Skin epidermis (tissue), 12 donors: ENCODE measurements around the gene HOXA11.

Source experiments
- H3K27ac ChIP-seq, 21 experiments: fragments of 200-600 bp; sonication (generic) in 11 of 21; one replicate each; pipeline ENCODE4 v1.5.0; 2020; ENCODE audit warnings: mild to moderate bottlenecking in 3 of 21, inconsistent platforms in 2 of 21, moderate library complexity in 2 of 21
- H3K4me3 ChIP-seq, 7 experiments: fragments of 200-600 bp; sonication (generic) in 2 of 7; one replicate each; pipeline ENCODE4 v1.5.0; 2020; ENCODE audit warnings: inconsistent platforms in 2 of 7, mild to moderate bottlenecking in 2 of 7, moderate library complexity in 1 of 7

Gene HOXA11

DNA sequence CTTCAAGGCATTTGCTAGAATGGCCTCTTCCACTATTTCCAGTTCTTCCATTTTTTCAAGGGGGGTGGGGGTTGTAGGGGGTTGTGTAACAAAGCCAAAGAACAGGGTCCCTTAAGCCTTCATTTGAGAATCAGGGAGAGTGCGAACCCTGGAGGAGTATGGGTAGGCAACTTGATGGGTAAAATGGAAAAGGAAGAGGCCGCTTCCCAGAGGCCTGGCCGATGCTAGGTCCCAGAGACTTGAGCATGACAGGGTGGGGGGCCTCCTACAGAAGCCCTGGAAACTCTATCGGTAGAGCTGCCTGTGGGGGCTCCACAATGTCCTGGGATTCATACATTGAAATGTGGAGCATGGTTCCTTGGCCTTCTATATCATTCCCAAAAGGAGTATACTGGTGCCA is 24.0 kb upstream of the HOXA11 start:
- H3K4me3 ChIP-seq: no peak overlapping the region
- H3K27ac ChIP-seq: no peak overlapping the region

DNA sequence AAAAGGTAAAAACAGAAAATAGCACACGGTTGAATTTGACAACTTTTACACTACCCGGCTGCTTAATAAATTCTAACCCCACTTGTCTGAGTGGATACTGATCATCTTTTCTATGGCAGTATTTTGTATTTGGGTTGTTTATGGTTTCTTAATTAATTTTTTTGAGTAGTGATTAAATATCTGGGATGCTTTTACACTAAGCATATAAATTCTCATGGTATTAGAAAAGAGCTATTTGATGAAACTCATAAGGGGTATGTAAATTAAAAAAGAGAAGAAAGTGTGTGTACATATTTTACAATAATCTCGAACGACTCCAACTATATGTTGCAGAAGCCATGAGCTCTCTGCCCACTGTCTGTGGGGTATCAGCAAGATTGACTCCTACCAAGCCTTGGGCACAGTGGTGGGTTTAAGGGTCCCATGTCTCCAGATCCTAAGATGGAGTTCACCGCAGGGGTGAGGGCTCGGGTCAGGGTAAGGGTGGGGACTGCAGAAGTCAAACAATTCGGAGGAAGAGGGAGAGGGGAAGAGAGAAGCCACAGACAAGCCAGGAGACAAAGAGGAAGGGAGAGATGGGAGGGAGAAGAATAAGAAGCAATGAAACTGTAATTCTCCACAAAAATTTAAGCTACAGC is 22.4 kb upstream of the HOXA11 start:
- Histone ChIP-seq H3K4me3 (no peak overlapping the region), H3K27ac (no peak overlapping the region)

DNA sequence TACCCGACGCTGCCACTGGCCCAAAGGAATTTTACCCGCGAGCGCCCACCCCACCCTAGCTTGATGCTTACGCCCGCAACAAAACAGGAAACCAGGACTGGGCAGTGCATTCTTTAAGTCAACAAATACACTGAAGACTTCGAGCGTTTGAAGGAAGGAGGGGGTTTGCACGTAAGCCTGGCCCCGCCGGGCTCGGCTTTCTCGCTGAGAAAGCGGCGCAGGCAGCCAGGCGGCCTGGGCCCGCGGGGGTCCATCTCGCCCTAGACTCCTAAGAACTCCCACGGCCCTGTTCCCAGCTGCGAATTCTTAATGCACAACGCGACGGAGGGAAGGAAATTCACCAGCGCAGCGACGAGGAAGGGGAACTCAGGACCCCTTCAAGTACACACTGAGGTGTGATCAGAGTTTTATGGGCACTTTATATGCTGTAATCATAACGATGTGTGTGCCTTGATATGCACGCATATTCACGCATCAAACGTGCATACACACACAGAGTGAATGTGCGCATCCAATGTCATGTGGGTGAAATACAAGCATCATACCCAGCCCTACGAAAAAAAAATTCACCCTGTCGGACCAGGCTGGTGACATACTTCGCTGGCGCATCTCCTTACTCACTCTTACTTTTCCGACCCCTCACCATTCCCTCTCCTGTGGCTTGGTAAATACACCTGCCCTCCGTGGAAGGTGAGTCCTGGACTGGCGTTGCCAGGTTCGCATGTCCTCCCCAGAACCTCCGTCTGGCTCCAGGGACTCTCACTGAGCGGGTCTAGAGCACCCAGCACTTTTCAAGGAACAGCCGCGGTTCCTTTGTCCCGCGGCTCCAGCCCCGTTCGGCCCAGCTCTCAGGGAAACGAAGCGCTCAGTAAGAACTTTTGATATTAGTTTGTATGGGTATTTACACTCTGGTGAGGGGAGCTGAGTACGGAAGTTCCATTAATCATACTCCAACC is 20.6 kb upstream of the HOXA11 start:
- peak overlapping the region in 1 of 7 experiments; percentile 9 for H3K4me3 ChIP-seq
- H3K27ac ChIP-seq: no peak overlapping the region

DNA sequence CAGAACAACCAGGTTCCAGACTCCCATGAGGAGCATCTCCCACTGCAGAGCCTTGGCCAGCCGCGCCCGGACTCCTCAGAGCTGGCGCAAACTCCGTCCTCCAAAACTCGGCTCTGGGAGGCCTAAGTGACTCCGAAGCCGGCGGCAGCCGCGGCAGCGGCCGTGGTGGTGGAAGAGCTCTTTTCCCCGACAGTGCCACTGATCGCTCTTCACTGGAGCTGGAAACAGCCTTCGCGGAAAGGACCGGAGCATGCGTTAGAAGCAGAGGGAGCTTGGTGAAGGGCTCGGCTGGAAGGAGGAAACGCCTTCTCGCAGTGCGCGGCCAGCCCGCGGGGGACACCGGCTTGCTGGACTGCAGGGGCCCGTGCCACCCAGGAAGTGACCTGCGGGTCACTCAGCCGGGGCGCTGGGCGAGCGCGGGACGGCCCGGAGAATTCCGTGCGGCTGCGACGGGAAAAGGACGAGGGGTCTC is 19.9 kb upstream of the HOXA11 start:
- peak overlapping the region in 1 of 7 experiments; percentile 9 for H3K4me3 ChIP-seq
- H3K27ac ChIP-seq: no peak overlapping the region

DNA sequence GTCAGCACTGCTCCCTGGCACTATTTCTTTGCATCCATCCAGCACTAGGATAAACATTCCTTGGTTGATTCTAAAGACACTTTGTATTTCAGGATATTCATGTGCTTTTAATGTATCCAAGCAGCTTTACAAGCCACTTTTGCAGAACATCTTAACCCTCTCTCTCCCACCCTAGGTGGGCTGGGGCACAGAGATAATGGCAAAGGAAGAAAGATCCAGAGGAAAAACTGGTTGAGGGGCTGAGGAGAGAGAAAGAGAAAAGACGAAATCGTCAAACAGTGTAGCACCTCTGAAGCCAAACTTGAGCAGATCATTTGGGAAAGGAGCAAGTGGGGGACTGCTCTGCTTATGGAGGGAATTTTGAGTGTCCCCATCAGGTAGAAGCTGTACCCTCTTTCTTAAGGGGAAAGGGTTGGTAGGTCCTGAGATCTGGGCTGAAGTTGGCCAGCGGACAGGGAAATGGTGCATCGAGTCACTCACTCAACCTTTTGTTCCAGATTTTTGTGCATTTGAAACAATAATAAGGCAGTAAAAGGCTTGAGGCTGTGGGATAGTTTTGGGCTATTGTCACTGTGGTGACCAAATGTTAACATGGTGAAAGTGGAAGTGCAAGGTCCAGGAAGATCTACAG is 19.0 kb upstream of the HOXA11 start:
- Histone ChIP-seq H3K27ac (no peak overlapping the region), H3K4me3 (no peak overlapping the region)

DNA sequence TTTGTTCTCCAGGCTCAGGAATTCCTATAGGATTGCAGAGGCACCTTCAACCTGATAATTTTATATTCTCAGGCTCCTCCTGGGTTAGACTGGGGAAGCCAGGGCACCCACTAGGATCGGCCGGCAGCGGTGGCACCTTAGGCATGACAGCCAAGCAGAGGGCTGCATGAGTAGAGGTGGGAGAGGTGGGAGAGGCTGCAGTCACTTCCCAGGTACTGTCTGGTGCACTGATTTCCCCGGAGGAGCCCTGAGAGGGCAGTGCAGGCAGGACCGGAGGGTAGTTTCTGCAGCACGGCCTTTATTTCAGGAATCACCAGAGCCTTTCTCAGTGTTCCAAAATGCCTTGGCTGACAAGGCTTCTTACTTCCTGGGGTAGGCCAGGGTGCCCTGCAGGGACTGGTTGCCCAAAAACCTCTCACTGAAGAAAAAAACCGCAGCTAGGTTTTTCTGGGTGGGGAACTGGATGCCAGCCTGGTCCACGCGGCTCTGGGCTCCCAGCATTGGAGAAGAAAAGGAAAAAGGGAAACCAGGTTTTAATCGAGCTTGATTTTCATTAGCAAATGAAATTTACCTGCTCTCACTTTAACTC is 18.4 kb upstream of the HOXA11 start:
- H3K27ac ChIP-seq: no peak overlapping the region
- no peak overlapping the region for H3K4me3 ChIP-seq

DNA sequence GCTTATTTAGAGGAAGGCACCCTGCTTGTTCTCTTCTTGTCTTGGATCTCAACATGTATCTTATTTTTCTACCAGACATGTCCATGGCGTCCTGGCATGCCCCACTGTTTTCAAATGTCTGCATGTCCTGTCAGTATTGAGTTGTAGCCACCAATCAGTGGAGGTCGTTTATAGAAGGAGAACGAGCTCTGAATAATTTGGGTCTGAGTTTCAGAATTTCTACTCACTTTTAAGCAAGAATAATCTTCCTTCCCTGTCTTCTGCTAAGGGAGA is 17.8 kb upstream of the HOXA11 start:
- Histone ChIP-seq H3K27ac (no peak overlapping the region), H3K4me3 (no peak overlapping the region)

DNA sequence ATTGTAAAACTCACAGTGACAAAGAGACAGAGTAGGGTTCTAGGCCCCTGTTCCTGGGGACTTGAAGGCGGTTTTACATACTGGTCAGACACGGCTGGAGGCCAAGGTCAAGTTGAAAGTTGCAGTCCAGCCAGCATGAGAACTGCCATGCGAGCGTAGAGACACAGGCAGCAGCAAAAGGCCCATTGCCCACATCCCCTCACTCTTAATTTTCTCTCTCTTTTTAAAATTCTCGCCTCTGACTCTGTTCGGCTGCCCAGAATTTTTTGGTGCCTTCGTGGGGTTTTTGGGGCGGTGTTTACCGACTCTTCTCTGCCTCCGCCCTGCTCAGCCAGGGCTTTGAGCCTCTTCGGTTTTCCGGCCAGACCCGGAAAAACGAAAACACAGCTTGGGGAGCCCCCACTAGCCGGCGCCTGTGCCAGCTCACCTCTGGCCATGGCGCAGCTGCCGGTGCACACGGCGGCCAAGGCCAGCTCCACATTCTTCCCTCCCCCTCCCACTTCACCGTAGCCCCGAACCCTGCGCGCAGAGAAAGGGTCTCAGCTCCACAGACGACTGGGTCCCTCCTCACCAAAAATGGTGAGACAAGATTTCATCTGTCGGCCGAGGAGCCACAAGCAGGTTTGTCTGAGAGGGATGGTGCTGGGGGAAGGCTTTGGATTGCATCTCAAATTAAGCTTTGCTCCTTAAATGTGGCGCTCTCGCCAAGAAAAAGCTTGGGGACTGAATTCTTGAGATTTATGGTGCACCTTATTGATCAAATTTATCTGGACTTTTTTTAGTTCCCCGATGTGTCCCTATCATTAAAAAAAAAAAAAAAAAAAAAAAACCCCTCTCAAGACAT is 17.2 kb upstream of the HOXA11 start:
- H3K4me3 ChIP-seq: no peak overlapping the region
- no peak overlapping the region for H3K27ac ChIP-seq

DNA sequence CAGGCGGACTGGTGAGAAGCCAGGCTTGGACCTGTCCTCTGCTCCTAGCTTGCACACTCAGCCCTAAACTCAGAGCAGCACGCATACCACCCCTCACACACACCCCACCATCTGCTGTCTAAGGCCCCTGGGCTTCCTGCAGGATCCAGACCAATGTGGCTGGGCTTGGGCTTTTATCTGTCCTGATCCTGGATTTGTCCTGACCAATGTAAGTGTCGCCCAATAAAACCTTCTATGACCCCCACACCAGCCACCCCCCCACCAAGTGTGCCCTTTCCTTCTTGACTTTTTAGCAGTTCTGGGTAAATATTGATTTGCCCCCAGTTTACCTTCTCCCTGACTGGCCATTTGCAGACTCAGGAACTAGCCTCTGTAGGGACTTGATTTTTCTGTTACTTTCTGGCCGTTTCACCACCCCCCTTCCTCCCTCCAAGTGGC is 16.6 kb upstream of the HOXA11 start:
- peak overlapping the region in 1 of 7 experiments; percentile 12 for H3K4me3 ChIP-seq
- no peak overlapping the region for H3K27ac ChIP-seq

DNA sequence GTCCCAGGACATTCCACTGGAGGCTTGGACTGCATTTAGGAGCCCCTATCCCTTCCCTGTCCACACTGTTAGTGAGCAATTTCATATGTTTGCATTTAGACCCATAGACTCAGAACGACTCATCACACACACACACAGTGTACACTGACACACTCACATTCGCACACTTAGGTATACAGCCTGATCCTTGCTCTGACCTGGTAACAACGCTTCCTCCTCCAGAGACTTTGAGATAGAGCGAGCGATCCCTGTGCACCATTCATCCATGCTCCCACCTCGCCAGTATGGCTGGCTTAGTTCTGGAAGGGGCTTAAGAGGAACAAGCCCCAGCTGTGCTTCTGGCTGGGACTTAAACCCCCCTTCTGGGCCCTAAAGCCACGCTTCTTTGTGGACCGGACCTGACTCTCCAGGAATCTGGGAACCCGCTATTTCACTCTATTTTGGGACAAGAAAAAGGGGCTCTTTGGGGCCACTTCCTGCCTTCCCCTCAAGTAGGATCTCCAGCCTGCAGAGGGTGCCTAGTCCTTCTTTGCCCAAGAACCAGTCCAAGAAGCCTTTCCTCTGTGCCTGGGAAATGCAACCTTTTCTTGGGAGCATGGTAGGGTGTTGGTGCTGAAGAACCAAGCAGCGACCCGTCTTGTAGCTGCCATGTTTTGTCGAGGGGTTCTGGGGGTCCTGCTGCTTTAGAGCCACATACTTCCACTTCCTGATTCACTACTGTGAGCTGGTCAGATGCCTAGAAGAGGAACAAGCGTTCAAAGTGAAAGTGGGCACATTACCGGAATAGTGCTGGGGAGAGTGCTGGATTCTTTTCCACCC is 15.9 kb upstream of the HOXA11 start:
- Histone ChIP-seq H3K27ac (no peak overlapping the region), H3K4me3 (peak overlapping the region in 4 of 7 experiments; percentile 26 to 42 (median 34))

DNA sequence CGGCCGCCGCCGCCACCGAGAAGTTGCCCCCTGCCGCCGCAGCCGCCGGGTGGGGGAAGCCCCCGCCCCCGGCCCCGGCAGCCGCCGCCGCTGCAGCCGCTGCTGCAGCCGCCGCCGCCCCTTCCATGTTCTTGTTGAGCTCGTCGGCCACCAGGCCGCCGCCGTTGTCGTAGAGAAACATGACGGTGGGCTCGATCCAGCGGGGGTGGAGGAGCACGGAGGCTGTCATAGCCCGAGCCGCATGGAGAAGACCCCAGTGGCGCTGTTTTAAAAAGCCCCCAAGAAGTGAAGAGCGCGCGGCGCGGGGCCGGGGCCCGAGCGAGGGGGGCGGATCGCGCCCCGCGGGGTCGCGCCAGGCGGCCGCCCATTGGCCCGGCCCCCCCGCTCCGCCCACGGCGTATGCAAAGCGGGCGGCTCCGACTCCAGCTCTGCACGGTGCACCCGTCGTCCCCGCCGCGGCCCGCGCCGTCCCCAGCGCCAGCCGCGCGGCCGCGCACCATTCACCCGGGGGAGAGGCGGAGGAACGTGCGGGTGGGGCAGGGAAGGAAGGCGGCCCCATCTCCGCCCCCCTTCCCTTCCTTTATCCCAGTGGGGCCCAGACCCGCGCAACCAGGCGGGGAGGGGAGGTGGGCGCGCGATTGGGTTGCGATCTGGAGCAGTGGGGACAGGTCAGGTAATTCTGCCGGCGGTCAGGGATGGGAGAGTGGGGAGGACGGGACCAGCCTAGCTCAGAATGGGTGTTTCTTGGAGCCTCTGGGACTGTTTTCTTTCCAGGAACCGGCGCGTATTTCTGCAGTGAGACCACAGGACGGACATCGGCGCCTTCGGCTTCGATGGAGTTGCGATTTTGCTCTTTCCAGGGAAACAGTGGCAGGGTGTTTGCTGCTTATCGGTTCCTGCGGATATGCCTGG is 15.1 kb upstream of the HOXA11 start, which contains the start of gene HOXA13:
Gene HOXA13 (minus strand): TSS at position 243 of the 912 bp plus-strand sequence. CDS start 14 bp downstream, at position 229.
- Histone ChIP-seq H3K4me3 (peak within 1 kb of the TSS; percentile 10 to 42 (median 31)), H3K27ac (peak within 1 kb of the TSS in 3 of 21 experiments; percentile 4 to 76 (median 34))

DNA sequence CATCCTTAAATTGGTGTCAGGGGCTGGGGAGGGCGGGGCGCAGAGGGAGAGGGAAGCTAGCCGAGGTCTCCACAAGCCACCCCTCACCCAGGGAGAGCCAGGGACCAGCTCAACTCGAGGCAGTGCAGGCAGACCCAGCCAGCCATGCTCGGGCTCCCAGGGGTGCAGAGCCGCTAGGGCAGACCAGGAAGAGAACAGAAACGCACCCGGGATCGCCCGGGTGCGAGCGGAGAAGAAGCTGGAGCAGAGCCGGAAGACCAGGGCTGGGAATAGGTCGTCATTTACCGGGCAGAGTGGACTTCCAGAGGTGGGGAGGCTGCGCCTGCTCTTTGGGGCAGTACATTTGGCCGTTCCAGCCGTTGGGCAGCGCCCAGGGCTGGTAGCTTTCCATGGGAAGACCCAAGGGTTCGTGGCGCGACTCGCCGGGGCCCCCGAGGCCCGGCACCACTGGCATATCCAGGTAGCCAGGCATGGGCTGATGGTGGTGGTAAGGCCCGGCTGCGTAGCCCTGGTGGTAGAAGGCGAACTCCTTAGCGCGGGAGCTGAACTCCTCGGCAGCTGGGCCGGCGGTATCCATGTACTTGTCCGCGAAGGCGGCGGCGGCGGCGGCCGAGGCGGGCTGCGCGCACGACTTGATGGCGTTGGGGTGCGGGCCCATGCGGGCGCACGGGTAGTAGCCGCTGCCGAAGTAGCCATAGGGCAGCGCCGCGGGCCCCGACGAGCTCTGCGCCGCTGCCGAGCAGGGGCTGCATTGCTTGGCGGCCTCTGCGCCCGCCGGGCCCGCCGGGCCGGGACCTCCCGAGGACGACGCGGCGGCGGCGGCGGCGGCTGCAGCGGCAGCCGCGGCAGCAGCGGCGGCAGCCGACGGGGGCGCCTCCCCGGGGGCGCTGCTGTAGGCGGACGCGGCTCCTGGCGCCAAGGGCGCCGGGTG is 14.1 kb upstream of the HOXA11 start:
- H3K4me3 ChIP-seq: peak overlapping the region in 5 of 7 experiments; percentile 10 to 42 (median 20)

DNA sequence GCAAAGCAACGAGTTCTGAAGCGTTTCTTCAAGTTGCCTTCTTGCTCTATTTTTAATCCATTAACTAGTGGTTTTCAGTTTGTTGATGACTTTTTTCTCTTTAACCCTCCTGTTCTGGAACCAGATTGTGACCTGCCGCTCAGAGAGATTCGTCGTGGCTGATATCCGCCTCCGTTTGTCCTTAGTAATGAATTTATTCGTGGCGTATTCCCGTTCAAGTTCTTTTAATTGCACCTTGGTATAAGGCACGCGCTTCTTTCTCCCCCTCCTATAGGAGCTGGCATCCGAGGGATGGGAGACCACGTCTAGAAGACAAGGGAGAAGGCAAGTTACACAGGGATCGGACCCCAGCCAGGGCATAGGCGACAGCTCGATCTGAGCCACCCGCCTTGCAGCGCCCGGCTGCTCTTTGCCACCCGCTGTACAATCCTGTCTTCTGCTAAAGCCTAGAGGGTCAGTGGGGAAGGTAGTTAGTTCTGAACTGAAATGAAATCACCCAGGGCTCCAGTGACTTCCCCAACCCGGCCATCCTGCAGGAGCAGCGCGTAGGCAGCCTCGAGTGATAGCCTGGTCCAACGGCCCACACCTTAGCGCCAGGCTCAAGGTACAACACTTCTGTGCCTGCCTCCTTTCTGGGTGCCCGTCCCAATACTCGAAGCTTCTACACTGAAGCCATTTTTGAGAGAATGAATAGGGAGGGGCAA is 13.3 kb upstream of the HOXA11 start:
- peak overlapping the region in 2 of 21 experiments; percentile 4 to 76 for H3K27ac ChIP-seq
- H3K4me3 ChIP-seq: peak overlapping the region in 2 of 7 experiments; percentile 20 to 25

More for the DNA sequence above, 14.1 kb upstream of the HOXA11 start:
- peak overlapping the region in 3 of 21 experiments; percentile 4 to 76 (median 34) for H3K27ac ChIP-seq

DNA sequence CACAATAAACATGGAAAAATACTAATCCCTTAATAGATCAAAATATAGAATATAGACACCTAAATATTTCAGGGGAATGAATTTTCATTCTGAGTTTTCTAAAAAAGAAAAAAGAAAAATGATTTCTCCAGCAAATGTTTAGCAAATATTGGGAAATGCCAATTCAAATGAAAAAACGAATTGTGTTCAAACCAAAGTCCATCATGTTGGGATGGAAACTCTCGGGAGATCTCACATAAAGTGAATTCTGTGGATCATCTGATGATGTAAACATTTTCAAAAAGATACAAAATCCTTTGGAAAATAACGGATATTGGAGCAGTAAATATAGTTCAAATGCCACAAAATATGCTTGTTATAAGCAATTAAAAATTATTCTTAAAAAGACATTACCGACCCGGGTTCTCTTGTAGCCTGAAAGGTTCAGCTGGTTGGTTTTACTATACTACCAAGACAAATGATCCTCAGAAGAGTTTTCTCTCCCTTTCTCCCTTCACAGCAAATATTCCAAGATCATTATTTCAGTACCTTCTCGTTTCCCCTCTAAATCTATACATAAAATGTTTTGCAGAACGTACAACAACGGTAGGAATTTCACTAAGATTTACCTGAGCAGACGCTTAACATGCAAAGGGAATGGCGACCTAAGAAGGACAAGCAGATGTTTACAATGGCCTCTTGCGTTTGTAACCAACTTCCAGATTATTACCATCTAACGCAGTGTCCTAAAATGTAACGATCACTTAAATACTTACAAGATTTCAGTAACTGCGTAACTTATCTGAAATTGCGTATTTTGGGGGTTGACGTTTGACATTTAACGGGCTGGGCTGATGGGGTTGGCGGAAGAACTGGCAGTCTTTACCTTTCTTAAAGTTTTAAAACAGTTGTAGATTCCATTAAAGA is 12.4 kb upstream of the HOXA11 start:
- peak overlapping the region in 1 of 21 experiments; percentile 76 for H3K27ac ChIP-seq
- H3K4me3 ChIP-seq: no peak overlapping the region
